Ovary (tissue), 9 donors: ENCODE measurements around the gene KDM4C. TPM values are rescaled to one million over a fixed set of nuclear protein-coding genes. Genes with fewer than 3 reads are reported as not detected.

Experiments
- DNase-seq, 5 donors: peaks; one replicate each; pipeline ENCODE4 v3.0.0-alpha.2; 2019 to 2020
- H3K27ac ChIP-seq, 2 donors: fragments of 200-600 bp; one replicate each; pipeline versions ENCODE4 v1.5.1 to v1.8.0; 2019 to 2022
- H3K27me3 ChIP-seq: fragments of 200-600 bp; one replicate; pipeline ENCODE4 v1.8.0; 2022
- H3K36me3 ChIP-seq: fragments of 200-600 bp; sonication (generic); one replicate; pipeline ENCODE4 v1.5.1; 2019
- H3K4me1 ChIP-seq: one replicate; pipeline ENCODE4 v1.8.1; 2013; ENCODE audit warnings: mild to moderate bottlenecking, moderate library complexity; ENCODE audit not compliant: insufficient read depth
- H3K4me3 ChIP-seq: fragments of 200-600 bp; sonication (generic); one replicate; pipeline ENCODE4 v1.5.1; 2017
- H3K9me3 ChIP-seq, 2 donors: fragments of 200-600 bp in 1 of 2; sonication (generic) in 1 of 2; one replicate each; pipeline versions ENCODE4 v1.5.1 to v1.8.1; 2013 to 2019; ENCODE audit warnings: mild to moderate bottlenecking in 1 of 2, moderate library complexity in 1 of 2
- CTCF ChIP-seq, 3 donors: fragments of 450-650 bp in 2 of 3; fragments of 200-600 bp in 1 of 3; IDR thresholded peaks; one replicate each; pipeline versions ENCODE4 v1.5.1 to v1.8.0; 2016 to 2022; ENCODE audit warnings: antibody characterized with exemption in 3 of 3, mild to moderate bottlenecking in 1 of 3
- EP300 ChIP-seq: sonication (generic); formaldehyde crosslinking; IDR thresholded peaks from one replicate; pipeline ENCODE4 v1.6.1; 2017; ENCODE audit warnings: antibody characterized with exemption
- POLR2A ChIP-seq: fragments of 450-650 bp; IDR thresholded peaks from one replicate; pipeline ENCODE4 v1.6.1; 2017; ENCODE audit warnings: antibody characterized with exemption, mild to moderate bottlenecking, moderate library complexity
- WGBS, 3 donors: extraction: QIAGEN DNeasy Blood & Tissue Kit in 1 of 3; methylation state at CpG; one replicate each; pipeline versions ENCODE4 v1.1.5 to v1.1.7; 2013 to 2017; 5-methylcytosine and 5-hydroxymethylcytosine counted together
- intact Hi-C, 4 donors: fragments of 100-400 bp; cut with DNase I; formaldehyde crosslinking; loops; one replicate each; pipeline versions ENCODE4 v1.11.0 to v1.15.1; 2022 to 2023
- polyA plus RNA-seq, 2 donors: library from polyadenylated mRNA; stranded (reverse); fragments of 200-250 nt in 1 of 2; fragments of 350-450 nt in 1 of 2; fragmentation: Illumina TruSeq in 1 of 2; extraction: RNeasy Lipid Tissue Mini Kit (QIAGEN cat#74804) in 1 of 2; gene quantifications; one replicate each; pipeline ENCODE4 v1.2.3, GENCODE V29; 2013 to 2014
- total RNA-seq, 7 donors: library from RNA; depleted of rRNA in 2 of 7; stranded (reverse); fragments of >200 nt in 2 of 7; fragmentation: NEBNext Ultra II Directional in 3 of 7; extraction: Animal tissue kit (Norgen Biotek cat#: 25700) in 3 of 7; gene quantifications; one replicate each; pipeline versions ENCODE4 v1.1.0 to v1.2.4, GENCODE V29; 2016 to 2023
- donor health status: DM: no; HTN: no; CAD: no; lungs with moderate emphysema.
- donor health status: DM: no; HTN: no; CAD: no.
- donor health status: Bipolar disorder and iron deficiency.
- donor health status: DM: yes; HTN: yes; CAD: no.
- donor health status: DM: no; HTN: no; CAD: no.
- donor health status: DM: yes; HTN: yes; CAD: no.

KDM4C gene
- total and polyA plus RNA-seq, 9 donors: 9.5 to 35.6 (median 26.7) TPM

GRCh38 chr9:7058473-7058872 is 300.7 kb downstream of the KDM4C start:
- Histone ChIP-seq H3K4me1 (no peaks in the 10 kb centered on the region), H3K27me3 (no peaks in the 10 kb centered on the region), H3K4me3 (no peak overlapping the region), H3K9me3 (no peaks in the 10 kb centered on the region), H3K27ac (no peak overlapping the region), H3K36me3 (no peaks in the 10 kb centered on the region)
- no peak for DNase-seq
- intact Hi-C loops: no loop called here
- 30 to 45% (median 32%) methylated on average over 3 of the region's 3 CpGs for WGBS, 3 donors
- TF ChIP-seq CTCF (IDR thresholded peaks at IDR 0.05): no peak
- TF ChIP-seq EP300: no peak

- TF ChIP-seq CTCF (IDR thresholded peaks at IDR 0.05) (no peak), POLR2A (no peak), EP300 (no peak)
- 66 to 68% (median 68%) methylated on average over 4 of the region's 4 CpGs for WGBS, 3 donors
- no peak overlapping the region for H3K27ac ChIP-seq
- H3K27me3 ChIP-seq: no peaks in the 10 kb centered on the region
- no peak for DNase-seq
- H3K36me3 ChIP-seq: no peaks in the 10 kb centered on the region
- intact Hi-C loops: no loop called here
- H3K4me3 ChIP-seq: no peak overlapping the region
- no peaks in the 10 kb centered on the region for H3K9me3 ChIP-seq
- no peaks in the 10 kb centered on the region for H3K4me1 ChIP-seq
Observed at GRCh38 chr9:7067169-7067568, 309.4 kb downstream of the KDM4C start.

GRCh38 chr9:7071916-7072315 is 314.1 kb downstream of the KDM4C start:
- no peaks in the 10 kb centered on the region for H3K4me1 ChIP-seq
- WGBS, 3 donors: 87 to 90% (median 90%) methylated on average over 1 of the region's 1 CpG
- no peaks in the 10 kb centered on the region for H3K27me3 ChIP-seq
- no peaks in the 10 kb centered on the region for H3K36me3 ChIP-seq
- intact Hi-C loops: no loop called here
- TF ChIP-seq POLR2A: no peak
- no peak for TF ChIP-seq CTCF (IDR thresholded peaks at IDR 0.05)
- no peak for TF ChIP-seq EP300
- no peak overlapping the region for H3K4me3 ChIP-seq
- no peak overlapping the region for H3K27ac ChIP-seq
- no peaks in the 10 kb centered on the region for H3K9me3 ChIP-seq
- no peak for DNase-seq

GRCh38 chr9:7073706-7074105 is 315.9 kb downstream of the KDM4C start:
- DNase-seq: no peak
- H3K27me3 ChIP-seq: no peaks in the 10 kb centered on the region
- WGBS, 3 donors: 96 to 97% (median 96%) methylated on average over 2 of the region's 2 CpGs
- H3K9me3 ChIP-seq: no peaks in the 10 kb centered on the region
- intact Hi-C loops: no loop called here
- no peaks in the 10 kb centered on the region for H3K36me3 ChIP-seq
- no peak overlapping the region for H3K27ac ChIP-seq
- no peak overlapping the region for H3K4me3 ChIP-seq
- TF ChIP-seq CTCF (IDR thresholded peaks at IDR 0.05) (no peak), POLR2A (no peak)
- H3K4me1 ChIP-seq: no peaks in the 10 kb centered on the region

GRCh38 chr9:7075154-7075553 is 317.4 kb downstream of the KDM4C start:
- H3K9me3 ChIP-seq: no peaks in the 10 kb centered on the region
- TF ChIP-seq CTCF (IDR thresholded peaks at IDR 0.05): no peak
- TF ChIP-seq EP300: no peak
- no peak for TF ChIP-seq POLR2A
- H3K36me3 ChIP-seq: no peaks in the 10 kb centered on the region
- H3K4me3 ChIP-seq: no peak overlapping the region
- no peaks in the 10 kb centered on the region for H3K4me1 ChIP-seq
- no peak overlapping the region for H3K27ac ChIP-seq
- intact Hi-C loops: no loop called here
- no peaks in the 10 kb centered on the region for H3K27me3 ChIP-seq
- 85 to 92% (median 90%) methylated on average over 7 of the region's 7 CpGs for WGBS, 3 donors
- DNase-seq: no peak
